HFF-Myc (cell line): ENCODE data around the gene ZNF219.

Experiments
- DNase-seq: peaks from one replicate; pipeline ENCODE4 v3.0.0-alpha.2; 2011; ENCODE audit warnings: low read depth; ENCODE audit errors: extremely low read depth
- H3K4me3 ChIP-seq: replicated peaks from 2 replicates; pipeline ENCODE4 v1.5.1; 2011; ENCODE audit warnings: low read depth, mild to moderate bottlenecking, control low read depth, low read length
- CTCF ChIP-seq: IDR thresholded peaks from 2 replicates; pipeline ENCODE4 v1.5.1; 2012; ENCODE audit warnings: mild to moderate bottlenecking, low read depth, low read length, control low read depth; ENCODE audit errors: missing control alignments

The ZNF219 gene

DNA sequence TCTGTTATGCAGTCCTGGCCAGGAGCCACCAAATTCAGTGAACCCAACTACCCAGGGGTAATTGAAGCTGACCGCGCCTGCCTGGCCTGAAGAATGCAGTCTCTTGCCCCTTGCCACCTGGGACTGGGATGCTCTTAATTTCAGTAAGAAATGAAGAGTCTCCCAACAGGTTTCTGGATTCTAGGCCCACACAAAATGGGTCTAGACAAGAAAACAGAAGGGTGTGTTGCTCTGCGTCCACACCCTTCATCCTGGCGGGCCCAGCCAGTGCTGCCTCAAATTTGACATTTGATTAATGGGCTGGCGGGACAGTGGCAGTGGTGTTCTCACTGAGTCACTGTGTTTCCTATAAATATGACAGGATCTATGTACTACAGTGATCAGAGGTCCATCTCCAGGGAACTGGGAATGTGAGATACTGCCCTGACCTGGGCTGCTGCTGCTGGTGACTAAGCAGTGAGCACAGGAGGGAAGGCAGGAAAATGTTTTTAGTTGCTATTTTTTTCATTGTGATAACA, 8.9 kb upstream of the ZNF219 start:
- H3K4me3 ChIP-seq = no peak overlapping the region
- DNase-seq = no peak
- TF ChIP-seq CTCF = no peak

GRCh38 chr14:21106498-21107282, 8.2 kb upstream of the ZNF219 start:
- no peak overlapping the region for H3K4me3 ChIP-seq
- DNase-seq = peak; percentile 62
- TF ChIP-seq CTCF = peak; percentile 98

- no peak for TF ChIP-seq CTCF
These were observed 7.7 kb upstream of the ZNF219 start for GRCh38 chr14:21106176-21106497.

DNA sequence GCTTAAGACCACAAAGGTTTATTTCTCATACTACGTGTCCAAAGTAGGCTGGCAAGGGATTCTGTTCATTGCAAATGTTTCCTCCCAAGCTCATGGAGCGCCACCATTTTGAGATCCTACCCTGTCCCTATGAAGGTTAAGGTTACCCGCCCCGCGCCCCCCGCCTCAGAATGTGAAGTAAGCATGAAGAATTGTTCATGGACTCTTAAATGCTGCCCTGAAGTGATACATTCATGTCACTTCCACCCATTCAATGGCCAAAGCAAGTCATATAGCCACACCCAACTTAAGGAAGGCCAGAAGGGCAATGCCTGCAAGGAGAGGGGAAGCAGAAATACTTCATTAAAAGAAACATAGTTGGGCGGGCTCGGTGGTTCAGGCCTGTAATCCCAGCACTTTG, 6.6 kb upstream of the ZNF219 start:
- TF ChIP-seq CTCF = no peak
- no peak for DNase-seq
- no peak overlapping the region for H3K4me3 ChIP-seq

More at GRCh38 chr14:21106176-21106497, 7.7 kb upstream of the ZNF219 start:
- no peak overlapping the region for H3K4me3 ChIP-seq
- DNase-seq = no peak

DNA sequence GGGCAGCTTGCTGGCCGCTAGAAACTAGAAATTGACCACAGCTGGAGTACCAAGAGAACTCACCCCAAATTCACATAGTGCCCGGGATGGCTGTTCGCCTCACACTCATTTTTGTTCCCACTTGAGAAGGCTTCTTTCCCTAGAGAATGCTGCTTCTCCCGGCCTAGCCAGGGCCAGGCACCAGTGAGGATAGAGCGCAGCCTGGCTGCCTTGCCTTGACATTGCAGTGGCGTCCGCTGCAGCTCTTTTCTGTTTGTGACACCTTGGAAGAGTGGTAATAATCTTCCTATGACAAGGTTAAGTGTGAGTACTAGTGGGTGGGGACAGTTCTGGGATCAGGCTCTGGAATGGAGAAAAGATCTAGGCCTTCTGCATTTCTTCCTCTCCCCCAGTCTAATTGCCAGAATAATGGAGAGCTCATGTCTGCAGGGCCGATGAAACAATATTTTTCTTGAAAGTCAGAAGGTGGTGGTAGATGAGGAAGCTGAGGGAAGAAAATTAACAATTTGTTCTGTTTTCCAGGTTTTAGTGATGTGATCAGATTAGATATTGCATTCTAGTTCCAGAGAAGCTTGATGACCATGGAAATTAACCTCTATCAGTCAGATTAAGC, 6.1 kb upstream of the ZNF219 start:
- no peak for DNase-seq
- H3K4me3 ChIP-seq = peak overlapping the region; percentile 65
- peak; percentile 98 for TF ChIP-seq CTCF

GRCh38 chr14:21103710-21104447, 5.4 kb upstream of the ZNF219 start:
- TF ChIP-seq CTCF = peak; percentile 67
- H3K4me3 ChIP-seq = peak overlapping the region; percentile 65
- DNase-seq = peak; percentile 84
